NCI-H82 (cell line): ENCODE measurements around the gene NID2.

ENCODE experiments used
- DNase-seq: peaks from one replicate; lab custom pipeline; 2025; lab: John Stamatoyannopoulos, UW

NID2 gene

DNA sequence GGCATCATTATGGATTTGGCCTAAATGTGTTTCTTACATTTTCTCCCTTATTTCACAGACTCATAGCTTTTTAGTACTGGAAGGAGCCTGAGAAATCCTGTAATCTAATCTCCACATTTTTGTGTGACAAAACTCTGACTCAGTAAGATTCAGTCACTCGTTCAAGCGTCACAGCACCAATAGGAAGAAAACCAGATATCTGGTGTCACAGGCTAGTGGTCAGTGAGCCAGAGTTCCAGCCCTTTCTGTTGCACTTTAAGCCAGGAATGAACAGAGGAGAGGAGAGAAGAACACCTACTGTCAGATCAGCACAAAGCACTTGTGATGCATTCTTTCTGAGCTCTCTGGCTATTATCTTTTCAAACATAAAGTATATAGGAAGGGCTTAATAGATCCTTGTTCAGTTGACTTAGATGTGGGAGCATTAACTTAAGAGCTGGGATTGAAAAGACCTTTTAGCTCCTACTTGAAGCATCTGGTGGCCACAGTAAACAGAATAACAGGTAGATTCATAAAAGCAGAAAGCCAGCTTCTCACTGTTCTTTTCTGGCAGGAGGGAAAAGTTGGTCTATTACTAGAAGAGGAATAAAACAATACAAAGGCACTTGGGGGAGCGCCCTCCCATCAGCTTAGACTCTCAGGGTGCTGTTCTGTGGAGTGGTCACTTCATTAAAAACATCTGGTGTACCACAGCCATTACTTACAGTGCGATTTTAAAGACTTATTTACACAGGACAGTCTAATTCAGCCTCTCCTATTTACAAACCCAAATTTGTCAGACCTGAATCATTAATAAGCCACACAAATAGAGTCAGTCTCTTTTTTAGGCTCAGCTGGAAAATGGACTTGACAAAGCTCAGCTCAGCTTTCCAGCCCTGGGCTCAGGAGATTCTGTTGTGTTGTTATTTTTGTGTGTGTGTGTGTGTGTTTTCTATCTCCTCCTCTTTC is 12.2 kb upstream of the NID2 start:
- DNase-seq: no peak

DNA sequence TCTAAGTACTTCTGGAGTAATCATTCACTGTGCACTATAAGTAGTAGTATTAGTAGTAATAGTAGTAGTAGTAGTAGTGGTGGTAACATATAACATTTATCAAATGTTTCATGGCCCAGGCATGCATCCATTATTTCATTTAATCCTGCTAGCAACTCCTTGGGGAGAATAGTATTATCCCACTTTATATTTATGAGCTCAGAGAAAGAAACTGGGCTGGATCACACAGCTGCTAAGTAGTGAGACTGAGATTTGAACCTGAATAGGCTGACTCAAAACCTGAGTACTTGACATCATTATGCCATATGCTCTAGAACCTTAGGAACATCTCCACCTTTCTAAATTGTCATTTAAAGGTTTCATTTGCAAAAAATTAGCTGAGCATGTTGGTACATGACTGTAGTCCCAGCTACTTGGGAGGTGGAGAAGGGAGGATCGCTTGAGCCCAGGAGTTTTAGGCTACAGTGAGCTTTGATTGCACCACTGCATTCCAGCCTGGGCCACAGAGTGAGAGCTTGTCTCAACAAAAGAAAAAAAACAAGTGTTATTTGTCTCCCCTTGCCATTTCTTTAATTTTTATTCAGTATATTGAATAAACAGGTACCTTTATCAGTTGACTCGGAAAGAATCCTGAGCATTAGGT is 11.4 kb upstream of the NID2 start:
- DNase-seq: no peak

DNA sequence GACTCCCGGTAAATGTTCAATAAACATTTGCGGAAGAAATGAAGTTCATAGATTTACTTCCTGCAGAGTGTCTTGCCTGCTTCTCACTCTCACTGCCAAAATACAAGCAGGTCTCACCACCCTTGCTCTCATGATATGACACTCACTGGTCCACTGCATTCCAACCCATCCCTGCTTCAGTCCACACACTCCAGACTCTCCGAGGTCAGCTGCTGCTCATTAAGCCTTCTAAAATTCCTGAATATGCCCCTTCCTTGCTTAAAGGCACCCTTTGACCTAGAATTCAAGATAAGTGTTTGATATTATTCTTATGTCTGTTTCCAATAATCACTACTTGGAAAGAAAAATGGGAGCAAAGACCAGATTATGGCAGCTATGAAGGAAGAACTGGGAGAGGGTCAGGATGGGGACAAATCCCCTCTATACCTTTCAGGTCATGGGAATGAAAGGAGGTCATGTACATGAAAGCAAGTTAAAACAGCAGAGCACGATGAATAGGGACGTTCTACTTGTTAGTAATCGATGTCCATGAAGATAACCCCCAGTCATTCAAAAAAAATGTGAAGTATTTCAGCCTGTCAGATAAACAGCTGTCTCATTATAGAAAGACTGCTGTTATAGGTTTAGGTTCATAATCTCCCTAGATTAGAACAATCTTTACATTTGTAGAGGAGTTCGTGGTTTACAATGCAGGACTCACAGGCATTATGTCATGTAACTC is 10.5 kb upstream of the NID2 start:
- no peak for DNase-seq

DNA sequence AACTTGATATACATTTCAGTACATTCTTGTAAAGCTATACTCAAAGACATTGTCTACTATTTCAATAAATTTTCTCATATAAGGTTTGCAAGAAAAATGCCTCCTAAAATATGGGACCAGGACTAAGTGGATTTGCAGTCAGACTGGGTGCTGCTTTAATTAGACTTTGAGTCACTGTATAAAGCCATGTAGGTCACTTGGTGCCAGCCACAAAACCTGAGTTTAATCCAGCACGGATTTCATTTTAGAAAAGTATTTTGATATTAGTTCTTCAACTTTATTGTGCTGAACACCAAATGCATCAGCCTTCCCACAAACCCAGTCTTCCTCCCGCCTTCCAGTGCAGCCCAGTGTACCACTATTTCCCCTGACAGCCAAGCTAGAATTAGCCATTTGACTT is 9.9 kb upstream of the NID2 start:
- no peak for DNase-seq

DNA sequence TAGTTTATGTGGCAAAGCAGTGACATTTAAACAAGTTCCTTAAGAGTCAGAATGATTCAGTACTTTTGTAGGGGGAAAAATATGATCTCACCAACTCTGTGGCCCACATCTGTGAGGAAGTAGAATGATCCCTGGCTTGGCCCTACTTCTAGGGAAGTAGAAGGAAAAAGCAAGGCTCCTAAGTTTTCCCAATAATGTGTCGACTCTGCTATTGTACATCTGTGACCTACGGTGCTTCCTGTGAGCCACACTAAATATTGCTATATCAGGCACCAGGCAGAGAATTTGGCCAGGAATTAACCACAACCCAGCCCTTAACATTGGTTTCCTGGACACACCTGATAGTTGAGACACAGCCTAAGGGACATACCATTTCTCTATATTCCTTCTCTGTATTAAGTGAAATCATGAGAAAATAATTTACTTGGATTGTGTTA is 9.3 kb upstream of the NID2 start:
- no peak for DNase-seq

DNA sequence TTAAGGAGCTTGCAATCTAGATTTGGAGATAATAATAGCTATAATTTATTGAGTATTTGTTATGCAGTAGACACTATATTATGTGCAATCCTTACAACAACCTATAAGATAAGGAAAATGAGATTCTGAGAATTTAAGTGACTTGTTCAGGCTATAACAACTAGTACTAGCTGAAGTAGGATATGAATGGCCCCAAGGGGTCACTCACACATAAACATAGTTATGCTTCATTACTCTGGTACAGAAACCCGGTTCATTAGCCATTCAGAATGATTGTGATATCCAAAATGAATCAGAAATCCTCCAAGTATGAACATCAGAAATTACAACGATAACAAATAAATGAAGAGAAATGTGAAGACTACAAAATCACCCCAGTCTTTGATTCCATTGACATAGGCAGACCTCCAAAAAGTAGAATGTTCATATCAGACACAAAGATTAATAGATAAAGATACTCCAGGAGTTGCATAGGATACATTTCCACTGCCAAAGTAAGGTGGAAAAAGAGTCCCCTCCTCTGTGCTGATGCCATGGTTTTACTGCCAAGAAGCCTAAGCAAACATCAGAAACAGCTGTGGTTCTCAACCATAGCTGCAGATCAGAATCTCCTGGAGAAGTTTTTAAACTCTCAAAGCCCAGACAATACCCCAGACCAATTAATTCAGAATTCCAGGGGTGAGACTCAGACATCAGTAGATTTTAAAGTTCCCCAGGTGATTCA is 8.6 kb upstream of the NID2 start:
- no peak for DNase-seq

DNA sequence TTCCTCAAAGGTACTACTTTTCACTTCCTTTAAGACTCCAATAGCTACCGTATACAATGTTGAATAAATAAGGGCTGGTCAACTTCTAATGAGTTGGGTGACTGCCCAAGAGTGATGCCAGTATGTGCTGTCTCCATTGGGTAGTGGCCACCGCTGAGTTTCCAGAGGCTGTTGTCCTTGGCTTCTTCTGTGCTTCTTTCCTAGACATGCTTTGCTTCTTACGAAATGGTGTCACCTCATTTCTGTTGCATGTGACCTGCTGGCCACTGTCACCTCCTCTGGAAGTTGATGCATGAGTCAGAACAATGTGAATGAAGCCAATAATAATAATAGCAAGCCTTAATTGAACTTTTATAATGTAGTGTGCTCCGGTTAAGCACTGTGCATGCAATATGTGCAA is 7.5 kb upstream of the NID2 start:
- DNase-seq: no peak

DNA sequence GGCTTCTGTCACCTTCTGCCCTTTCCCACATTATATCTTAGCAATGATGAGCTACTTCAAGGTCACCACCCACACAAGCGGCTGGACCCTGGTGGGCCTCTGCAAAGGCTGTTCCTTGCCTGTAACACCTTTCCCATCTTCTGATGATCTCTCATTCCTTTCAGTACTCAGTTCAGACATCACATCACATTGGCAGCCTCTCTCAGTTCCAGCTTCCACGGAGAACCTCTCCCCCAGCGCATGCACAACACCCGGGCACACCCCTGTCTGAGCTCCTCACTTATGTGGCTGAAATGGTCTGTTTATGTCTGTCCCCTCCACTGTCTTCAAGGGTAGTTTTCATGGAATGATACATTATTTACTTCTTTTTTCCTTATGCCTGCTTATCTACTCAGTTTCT is 6.5 kb upstream of the NID2 start:
- DNase-seq: no peak

DNA sequence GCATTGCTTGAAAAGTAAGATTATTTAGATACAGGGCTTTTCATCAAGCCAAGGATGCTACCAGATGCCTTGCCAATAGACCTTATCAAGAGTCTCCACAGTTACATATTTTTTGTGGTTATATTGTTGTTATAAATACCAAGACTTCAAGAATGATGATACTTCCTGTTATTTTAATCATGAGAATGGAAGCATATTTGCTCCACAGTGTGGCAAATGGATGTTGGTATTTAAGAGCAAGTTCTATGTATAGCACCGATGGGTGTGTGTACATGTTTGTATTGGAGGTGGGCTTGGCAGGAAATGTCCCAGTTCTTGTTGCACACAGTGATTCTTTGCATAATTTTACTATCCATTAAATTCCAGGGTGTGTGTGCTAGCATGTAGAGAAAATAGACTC is 4.4 kb upstream of the NID2 start:
- DNase-seq: no peak

DNA sequence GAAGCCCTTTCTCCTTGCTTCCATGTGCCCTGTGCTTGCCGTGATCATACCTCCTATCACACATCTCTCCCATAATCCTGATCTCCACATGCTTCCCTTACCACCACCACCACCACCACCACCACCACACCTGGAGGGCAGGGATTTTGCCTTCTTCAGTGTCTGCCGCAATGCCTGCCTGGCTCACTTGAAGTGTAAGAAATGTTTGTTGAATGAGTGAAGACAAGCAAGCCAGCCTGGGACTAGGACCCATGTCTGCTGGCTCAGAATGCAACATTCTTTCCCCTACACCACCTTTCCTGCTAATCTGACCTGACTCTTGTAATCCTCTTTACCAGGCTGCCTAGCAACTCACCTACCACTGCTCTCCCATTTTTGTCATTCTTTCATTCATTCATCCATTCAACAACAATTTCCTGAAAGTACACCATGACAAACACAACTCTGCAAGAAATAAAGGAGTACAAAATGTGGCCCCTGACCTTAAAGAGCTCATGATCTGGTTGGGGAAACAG is 3.5 kb upstream of the NID2 start:
- DNase-seq: no peak

DNA sequence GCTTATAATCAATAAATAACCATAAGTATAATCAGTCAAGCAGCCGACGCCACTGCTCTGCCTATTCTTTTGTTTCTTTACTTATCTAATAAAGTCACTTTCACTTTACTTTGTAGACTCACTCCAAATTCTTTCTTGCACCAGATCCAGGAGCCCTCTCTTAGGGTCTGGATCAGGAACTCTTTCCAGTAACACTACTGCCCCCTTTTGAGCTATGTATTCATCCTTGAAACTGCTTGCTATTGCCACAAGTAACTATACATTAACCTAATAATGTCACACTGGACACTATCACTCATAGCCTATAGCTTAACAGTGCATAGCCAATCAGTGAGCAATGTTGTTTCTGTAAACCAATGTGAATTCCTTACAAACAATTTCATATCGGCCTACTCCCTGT is 2.8 kb upstream of the NID2 start:
- DNase-seq: peak; percentile 1

DNA sequence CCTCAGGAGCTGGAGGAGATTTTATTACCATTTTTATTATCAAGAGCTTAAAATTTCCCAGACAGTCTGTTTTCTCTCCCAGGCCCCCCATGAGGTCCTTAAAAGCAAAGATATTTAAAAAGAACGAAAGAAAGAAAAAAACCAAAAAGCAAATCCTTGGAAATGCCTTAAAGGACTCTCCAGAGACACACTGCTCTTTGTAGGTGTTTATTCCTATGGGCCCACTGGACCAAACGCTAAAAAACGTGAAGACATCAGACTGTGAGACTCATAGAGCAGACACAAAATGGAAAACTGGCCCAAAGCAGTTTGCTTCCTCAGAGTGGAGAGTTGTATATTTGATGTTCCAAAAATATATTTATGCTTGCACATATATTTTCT is 1.2 kb upstream of the NID2 start:
- DNase-seq: no peak

DNA sequence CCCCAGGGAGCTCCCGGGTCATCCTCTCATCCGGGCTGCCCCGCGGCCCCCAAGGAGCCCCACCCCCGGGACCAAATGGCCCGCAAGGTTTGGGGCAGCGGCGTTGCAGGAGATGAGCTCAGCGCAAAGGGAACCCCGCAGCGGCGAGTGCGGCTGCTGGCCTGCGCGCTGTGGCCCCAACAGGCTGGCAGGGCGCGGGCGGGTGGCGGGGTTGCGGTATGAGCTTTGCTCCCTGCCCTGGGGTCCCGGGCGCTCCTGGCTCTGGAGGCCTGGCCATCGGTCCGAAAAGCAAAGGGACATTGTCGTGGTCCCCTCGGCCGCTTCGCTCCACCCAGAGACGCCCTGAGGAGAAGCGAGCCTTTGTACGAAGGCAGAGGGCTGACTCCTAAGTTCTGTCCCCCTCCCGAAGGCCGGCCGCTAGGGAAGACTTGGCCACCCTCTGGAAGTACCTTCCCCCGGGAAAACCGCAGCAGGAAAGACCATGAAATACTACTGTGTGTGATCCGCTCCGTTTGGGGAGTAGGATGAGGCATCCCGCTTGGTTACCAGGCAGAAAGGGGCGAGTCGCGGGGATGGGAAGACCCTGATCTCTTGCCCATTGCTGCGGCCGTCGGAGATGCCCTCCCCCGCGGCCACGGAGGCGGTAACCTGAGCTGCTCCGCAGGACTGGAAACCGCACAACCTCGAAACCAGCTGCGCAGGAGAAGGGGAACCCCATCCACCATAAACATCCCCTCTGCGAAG is 620 bp upstream of the NID2 start:
- peak; percentile 2 for DNase-seq

DNA sequence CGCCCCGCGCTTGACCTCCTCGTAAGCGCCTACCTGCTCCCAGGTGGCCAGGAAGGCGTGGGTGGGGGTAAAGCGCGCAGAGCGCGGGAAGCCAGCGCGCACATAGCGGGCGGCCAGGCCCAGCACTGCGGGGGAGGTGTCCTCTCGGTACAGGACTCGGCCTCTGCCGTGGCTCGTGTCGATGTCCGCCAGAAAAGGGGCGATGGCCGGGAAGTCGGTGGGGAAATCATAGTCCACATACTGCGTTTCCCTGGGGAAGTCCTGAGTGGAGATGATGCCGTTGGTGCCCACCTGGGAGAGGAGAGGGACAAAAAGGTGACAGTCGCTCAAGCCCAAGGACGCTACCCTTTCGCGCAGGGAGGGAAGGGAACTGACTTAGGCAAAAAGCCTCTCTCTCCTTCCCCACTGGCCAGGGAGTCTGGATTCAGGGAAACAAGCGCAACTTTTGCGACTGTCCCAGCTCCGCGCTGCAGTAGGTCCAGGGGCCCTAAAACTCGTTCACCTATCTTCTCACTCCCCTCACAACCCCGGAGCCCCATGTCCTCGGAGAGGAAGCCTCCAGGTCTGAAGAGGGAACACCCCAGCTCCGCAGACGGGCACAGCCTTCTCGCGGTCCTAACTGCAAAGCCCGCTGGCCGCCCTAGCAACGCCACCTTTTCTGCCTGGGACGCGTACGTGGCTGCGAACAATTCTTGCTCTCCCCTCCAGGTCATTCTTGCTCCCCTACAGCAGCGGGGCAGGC is 815 bp downstream of the NID2 start:
- DNase-seq: no peak

DNA sequence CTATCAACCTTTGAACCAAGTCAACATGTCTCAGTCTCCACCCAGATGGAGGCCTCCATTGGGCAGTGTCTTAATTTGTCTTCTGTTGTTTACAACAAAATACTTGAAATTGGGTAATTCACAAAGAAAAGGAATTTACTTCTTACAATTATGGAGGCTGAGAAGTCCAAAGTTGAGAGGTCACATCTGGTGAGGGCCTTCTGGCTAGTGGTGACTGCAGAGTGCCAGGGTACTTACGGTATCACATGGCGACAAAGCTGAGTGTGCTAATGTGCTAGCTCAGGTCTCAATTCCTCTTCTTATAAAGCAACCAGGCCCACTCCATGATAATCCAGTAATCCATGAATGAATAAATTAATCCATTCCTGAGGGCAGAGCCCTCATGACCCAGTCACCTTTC is 4.7 kb downstream of the NID2 start:
- DNase-seq: no peak

DNA sequence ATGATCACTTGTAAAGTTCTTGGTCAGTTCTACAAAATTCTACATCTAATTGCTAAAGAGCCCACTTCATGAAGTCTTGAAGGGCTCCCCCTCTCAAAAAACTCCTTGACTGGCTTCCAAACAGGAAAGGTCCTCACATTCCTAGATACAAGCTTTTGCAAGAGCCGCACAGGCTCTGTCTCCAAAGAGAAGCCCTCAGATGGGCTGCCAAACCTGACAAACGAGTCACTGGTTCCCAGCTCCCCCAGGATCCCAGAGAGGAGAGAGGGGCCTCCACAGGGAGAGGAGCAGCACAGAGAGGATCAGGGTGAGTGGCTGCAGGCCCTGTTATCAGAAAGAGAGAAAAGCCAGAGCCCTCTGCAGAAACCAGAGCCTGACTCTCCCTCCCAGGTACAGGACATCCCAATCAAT is 5.8 kb downstream of the NID2 start:
- no peak for DNase-seq

DNA sequence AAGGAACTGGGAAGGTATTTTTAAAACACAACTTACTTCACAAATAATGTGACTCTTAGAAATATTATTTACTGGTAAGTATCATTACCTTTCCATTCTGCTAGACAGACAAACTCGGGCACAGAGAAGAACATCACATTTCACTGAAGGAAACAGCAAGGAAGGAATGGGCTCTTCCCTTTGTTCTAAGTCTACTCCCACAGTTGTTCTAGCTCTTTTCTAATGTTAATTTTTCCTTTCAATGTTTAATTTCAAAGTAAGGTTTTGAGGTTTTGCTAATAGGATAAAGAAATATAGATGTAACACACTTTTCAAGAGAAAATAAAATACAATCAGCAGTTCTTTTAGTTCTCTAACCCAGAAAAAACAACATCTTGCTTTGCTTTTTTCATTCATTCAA is 7.0 kb downstream of the NID2 start:
- DNase-seq: no peak

DNA sequence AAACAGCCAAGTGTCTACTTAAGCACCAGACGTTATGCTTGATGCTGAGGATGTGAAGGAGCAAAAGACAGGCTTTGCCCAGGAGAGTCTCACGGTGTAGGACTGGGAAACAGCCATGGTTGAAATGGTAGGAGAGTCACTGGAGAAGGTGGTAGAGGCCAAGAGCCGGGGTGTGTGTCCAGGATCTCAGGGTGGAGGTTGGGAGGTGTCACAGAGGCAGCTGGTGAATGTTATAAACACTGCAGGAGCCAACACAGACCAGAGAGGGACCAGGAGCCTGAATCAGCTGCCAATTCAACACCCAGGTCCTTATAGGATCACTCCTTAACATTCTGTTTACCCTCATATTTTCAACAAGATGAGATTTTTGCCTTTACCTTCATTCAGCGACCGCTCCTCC is 7.5 kb downstream of the NID2 start:
- DNase-seq: no peak

DNA sequence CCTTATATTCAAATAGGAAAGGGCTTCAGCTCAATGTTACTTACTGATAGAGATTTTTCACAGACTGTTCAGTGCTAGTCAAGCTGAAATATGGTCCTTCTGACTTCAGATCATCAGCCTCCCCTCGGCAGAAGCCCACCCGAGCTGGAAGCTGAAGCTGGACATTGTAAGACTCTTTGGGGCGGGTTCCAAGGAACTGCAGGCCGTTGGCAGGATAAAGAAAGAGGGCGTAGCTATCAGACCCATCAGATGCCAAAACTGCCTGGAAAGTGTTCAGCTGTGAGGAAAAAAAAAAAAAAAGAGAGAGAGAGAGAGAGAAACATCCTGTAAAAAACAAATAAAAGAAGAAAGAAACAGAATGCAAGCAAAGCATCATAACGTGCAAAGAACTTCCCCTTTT is 8.8 kb downstream of the NID2 start:
- DNase-seq: no peak

DNA sequence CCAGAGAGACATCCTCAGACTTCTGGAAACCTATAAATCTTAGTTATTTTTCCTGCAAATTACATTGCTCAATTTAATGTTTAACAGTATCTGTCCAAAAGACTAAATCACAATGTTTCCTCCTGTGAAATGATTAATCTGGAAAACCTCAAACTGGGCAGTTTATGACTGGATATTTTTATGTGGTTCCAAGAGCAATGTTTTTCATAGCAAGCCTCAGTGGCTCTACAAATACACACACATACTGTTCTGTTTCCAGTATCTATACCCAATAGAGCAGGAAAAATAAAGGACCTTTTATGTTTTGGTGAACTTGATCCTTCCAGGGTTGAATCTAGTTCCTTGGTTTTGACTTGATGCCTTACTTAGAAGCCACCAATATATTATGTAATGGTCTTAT is 9.2 kb downstream of the NID2 start:
- DNase-seq: no peak

DNA sequence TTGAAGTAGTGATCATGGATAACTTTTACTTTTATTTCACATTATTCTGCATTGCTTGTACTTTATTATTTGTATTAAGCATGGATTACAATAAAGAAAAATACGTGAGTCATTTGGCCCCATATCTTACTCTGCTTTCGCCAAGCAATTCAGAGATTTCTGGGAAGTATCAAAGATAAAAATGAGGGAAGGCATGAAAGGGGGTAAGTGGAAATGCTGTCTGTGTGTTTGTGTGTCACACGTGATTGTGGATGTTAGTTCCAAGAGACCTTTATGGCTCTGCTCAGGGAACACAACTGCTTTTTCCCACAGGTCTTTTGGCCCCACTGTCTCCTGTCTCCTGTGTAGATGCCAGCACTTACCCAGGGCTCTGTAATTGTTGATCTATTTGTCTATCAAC is 10.5 kb downstream of the NID2 start:
- DNase-seq: no peak
